Measurements from ENCODE around the gene RPL31.

DNA sequence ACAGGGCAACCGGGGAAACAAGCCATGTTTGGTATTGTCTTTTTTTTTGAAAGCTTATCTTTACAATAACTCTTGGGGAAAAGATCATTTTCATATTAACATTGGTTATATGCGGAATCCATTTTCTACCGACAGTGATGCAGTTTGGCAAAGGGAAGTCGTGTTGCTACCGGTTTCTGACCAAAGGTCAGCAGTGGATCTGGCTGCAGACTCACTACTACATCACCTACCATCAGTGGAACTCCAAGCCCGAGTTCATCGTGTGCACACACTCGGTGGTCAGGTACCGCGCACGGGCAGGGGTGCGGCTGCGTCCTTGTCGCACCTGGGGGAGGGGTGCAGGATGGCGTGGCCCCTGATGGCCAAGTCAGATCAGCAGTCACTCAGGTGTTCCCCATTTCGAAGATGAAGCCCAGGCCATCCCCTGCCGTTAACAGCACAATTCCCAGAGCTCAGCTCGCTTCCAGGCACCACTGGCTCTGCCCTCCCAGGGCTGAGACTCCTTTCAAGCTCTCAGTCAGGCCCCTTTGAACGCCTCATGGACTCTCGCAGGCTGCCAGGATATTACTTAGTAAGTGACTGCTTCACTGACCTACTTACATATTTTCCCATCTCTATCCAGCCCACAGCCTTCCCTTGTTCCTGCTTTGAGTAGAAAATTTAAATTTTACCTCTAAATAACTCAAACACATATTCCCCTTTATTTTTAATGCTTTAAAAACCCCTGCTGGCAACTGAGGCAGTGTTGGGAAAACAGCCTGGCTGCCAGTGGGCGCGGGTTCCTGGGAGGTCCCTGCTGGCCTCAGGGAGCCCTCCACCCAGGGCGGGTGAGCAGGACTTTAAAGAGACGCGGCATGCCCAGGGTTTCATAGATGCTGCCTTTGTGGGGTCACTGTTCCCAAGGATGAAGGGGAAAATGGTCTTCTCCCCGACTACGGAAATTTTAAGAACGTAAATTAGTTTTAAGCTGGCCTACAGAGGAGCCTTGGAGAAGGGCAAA, 33.6 kb upstream of the RPL31 start:
- TF ChIP-seq EP300 (IDR thresholded peaks at IDR 0.05), result no peak
- TF ChIP-seq, protein P1, sequence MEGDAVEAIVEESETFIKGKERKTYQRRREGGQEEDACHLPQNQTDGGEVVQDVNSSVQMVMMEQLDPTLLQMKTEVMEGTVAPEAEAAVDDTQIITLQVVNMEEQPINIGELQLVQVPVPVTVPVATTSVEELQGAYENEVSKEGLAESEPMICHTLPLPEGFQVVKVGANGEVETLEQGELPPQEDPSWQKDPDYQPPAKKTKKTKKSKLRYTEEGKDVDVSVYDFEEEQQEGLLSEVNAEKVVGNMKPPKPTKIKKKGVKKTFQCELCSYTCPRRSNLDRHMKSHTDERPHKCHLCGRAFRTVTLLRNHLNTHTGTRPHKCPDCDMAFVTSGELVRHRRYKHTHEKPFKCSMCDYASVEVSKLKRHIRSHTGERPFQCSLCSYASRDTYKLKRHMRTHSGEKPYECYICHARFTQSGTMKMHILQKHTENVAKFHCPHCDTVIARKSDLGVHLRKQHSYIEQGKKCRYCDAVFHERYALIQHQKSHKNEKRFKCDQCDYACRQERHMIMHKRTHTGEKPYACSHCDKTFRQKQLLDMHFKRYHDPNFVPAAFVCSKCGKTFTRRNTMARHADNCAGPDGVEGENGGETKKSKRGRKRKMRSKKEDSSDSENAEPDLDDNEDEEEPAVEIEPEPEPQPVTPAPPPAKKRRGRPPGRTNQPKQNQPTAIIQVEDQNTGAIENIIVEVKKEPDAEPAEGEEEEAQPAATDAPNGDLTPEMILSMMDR (IDR thresholded peaks at IDR 0.05), result no peak
- TF ChIP-seq POLR2A (IDR thresholded peaks at IDR 0.05), result no peak
